Islet precursor cell (in vitro differentiated cells): ENCODE results near the gene EIF4E1B.

Source experiments
- DNase-seq: peaks from one replicate; pipeline ENCODE4 v3.0.0-alpha.2; 2018

Gene EIF4E1B

DNA sequence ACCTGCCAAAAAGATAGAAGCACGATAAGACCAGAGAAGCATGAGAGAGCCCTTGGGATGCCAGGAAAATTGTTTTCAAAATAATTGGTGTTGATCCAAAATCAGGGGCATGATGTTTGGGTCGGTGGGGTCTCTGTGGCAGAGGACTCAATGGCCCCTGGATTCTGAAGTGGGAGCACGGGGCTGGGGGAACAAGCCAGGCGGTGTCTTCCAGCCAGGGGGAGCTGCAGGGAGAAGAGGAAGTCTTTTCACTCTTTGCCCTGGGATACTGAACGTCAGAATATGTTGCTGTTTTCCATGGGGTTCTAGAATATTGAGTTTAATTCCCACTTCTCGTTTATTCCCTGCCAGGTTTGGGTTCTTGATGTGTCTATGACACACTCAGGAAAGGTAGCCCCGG, 37.2 kb downstream of the EIF4E1B start:
- no peak for DNase-seq

DNA sequence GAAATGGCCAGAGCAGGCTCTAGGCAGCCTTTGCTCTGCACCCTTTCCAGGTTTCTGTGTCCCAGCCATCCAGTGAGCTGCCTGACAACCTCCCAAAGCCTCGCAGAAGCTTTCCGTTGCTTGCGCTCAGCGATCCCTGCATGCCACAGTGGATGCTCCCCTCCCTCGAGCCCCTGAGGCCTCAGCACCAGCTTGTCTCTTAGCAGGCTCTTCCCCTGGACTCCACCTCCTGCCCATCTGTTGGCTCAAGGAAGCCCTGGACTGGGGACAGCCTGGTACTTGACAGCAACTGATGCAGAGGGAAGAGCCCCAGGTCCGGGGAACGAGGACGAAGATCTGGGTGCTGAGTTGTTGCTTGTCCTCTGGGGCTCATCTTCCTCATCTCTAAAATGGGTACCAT, 40.0 kb downstream of the EIF4E1B start:
- no peak for DNase-seq

- no peak for DNase-seq
Measured at GRCh38 chr5:176671399-176671798, 40.9 kb downstream of the EIF4E1B start.

DNA sequence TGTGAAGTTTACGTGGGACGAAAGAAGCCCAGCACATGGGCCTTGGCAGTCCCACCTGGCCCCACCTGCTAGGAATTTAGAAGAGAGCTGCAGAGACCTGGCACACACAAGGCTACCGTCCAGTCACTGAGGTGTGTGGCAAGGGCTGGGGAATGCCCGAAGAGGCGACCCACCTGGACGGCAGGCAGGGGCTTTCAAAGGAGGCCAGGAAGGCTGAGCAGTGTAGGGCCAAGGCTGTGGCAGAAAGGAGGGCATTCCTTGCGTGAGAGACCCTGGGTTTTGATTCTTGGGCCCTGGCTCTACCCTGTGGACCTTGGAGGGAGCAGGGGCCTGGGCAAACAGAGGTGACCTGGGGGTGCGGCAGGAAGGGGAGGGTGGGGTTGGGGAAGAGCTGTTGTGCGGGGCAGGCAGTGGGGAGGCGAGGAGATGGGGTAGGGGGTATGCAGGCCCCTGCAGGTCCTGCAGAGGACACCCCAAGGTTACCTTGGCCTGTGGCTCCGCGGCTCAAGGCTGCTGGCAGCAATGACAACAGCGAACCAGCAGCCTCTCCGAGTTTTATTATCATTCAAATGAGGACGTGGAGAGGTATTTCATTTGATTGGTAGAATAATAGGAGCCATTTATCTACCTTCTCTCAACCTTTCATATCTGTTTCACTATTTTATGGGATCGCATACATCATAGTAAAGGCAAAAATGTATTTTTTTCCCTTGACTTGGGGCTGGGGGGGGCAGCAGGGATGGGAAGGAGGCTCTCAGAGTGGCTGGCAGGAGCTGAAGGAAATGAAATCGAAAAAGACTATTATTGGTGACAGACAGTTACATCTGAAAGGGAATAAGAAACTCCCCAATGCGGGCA, 41.6 kb downstream of the EIF4E1B start:
- no peak for DNase-seq

DNA sequence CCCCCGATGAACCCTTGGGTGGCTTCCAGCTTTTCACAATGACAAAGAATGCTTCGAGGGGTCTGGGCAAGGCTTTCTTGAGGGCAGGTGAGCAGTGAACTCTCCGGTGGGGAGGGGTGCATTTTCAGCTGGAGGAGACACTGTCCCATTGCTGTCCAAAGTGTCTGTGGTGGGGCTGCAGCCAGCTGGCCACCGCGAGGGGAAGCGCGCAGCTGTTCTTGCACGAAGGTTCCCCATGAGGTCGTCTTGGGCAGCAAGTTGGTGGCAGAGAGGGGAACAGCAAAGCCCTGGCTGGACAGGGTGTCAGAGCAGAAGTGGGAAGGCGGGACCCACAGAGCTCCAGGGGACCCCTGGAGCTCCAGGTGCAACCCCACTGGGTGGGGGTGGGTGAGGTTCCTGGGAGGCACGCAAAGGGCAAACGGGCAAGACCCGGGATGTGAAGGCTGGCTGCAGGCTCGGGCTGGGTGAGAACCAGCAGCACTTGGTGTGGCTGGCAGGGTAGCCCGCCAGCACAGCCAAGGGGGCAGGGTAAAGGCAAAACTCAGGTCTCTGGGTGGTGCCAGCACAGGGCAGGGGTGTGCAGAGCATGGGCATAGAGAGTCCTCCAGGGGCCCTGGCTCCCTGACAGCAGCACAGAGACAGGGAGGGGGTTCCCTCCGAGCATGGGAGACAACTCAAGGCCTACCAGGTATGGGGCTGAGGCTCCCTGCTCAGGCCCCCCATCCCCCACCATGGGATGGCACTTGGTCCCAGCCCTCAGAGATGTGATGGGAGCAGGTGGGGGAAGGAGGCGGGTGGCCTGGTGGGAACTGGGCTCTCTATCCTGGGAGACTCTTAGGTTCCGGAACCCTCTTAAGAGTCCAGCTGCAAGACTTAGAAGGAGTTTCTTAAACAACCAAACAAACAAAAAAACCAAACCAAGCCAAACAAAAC, 43.4 kb downstream of the EIF4E1B start:
- no peak for DNase-seq

- DNase-seq, result no peak
Measured at GRCh38 chr5:176674799-176675198, 44.3 kb downstream of the EIF4E1B start.

- peak; percentile 83 for DNase-seq
Measured at GRCh38 chr5:176675676-176676360, 45.3 kb downstream of the EIF4E1B start.

DNA sequence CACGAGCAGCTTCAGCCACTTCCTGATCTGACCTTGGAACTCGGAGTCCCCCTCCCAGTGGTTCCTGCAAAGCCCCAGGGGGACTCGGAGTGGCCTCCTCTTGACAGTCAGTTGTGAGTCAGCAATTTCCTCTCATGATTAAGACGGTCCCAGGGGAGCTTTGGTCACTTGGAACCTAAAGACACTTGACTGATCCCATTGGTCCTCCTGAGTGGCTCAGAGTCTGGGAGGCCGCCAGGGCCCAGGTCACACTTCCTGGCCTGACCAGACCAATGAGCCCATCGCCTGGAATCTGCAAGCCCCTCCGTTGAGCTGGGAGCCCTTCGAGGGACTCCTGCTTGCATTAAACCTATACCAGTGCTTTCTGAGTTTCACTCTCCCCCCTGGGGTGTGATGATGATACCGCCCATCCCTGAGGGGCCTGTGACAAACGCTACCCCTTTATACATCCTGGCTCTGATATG, 45.9 kb downstream of the EIF4E1B start:
- DNase-seq, result peak; percentile 67

DNA sequence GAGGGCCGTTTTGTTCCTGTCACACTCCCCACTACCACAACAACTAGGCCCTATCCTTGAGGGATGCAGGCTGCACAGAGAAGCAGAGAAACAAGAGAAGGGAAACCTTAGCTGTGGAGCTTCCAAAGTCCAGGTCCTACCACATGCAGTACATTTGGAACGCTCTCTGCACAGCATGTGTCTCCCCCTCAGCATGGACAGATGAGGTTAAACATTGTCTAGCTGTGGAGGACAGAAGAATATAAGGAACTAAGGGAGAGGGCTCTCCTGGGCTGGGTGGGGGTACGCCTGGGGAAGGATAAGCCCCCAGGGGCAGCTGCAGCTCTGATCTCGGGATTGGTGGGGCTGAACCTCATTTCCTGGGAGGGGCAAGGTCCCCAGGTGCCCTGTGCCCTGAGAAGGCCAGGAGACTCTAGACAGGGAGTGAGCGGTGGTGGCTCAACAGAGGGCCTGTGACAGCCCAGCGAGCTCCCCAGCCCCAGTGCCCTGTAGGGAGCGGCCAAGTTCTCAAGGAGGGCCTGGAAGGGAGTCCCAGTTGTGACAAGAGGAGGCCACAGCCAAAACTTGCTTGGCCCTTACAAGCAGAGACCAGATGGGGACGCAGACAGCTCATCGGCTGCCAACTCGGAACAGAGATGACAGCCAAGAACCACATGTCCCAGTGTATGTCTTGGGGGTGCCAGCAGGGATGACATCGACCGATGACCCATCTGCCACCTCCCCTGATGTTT, 46.9 kb downstream of the EIF4E1B start:
- DNase-seq, result no peak

- no peak for DNase-seq
Measured at GRCh38 chr5:176678584-176678983, 48.1 kb downstream of the EIF4E1B start.

DNA sequence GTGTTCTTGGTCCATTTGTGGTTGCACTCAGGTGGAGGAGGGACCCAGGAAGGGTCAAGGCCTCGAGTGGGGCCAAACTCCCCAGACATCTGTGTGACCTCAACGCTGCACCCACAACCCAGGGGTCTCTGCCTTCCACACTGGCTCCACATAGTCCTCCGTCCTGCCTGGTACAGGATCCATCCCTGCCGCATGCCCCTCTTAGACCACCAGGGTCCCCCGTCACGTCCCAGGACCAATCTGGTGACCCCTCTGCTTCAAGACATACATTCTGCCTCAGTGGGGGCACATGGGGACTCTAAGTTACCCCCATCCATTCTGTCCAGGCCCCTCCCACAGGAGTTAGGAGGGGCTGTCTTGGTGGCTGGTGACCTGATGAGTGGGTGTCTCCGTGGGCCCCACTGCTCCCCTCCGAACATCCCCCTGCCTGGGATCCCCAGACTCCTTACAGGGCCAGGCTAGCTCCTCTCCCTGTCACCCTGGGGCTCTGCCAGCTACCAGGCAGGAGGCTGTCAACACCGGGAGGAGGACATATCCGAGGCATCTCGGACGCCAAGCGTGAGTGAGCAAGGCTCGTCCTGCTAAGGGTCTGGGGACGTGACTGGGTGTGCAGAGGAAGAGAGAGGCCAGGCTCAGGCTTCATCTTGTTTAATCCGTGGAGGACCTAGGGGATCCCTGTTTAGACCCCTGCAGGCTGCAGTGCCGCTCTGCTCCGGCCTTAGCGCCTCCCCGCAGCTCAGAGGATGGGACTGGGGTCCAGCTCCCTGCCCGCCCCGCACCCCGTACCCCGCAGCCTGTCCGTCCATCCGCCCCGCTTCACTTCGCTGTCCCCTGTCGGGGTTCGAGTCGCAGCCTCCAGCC, 49.1 kb downstream of the EIF4E1B start:
- DNase-seq, result no peak

- no peak for DNase-seq
Measured at GRCh38 chr5:176680226-176680563, 49.7 kb downstream of the EIF4E1B start.

DNA sequence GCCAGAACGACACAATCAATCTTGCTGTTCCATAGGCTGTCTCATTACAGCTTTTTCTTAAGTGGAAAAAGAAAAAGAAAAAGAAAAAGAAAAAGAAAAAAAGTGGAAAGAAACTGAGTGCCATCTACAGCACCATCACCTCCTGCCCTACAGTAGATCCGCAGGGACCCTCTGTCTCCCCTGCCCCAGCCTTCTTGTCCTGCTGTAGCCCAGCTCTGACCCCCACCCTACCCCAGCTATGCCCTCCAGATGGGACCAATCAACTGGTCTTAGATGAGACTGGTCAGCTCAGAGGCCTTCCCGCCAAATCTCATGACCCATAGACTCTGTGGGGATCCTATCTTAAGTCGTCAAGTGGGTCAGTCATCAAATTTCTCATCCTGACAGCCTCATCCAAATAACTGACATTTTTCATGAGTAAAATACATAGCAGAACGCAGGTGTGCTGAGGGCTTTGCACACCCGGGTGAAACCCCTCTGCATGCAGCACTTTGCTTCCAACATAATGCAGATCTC, 51.6 kb downstream of the EIF4E1B start:
- no peak for DNase-seq

DNA sequence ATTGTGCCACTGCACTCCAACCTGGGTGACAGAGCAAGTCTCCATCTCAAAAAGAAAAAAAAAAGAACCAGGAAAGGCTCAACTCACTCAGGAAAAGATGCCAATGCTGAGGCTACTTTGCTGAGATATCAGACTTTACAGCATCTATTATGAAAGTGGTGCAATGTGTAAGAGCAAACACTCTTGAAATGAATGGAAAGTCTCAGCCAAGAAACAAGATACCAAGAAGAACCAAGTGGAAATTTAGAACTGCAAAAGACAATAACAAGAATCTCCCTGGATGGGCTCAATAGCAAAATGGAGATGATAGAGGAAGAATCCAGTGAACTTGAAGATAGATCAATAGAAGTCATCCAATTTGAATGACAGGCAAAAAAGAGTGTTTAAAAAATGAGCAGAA, 54.5 kb downstream of the EIF4E1B start:
- no peak for DNase-seq

DNA sequence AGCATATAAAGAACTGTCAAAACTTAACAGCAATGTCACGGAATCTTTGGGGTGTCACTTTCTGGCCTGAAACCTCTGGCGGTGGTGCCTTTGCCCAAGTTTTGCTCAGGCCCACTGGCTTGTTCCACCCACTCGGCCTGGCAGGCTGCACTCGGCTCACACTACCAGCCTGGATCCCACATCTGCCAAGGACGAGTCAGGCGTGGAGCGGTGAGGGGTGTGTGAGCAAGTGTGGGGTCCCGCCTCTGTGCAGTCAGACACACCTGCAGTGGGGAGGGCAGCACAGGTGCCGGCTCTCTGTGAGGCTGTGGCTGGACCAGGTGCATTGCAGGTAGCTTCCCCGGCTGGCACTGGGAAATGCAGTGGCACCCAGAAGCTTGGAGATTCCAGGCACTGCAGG, 56.8 kb downstream of the EIF4E1B start:
- DNase-seq, result no peak

DNA sequence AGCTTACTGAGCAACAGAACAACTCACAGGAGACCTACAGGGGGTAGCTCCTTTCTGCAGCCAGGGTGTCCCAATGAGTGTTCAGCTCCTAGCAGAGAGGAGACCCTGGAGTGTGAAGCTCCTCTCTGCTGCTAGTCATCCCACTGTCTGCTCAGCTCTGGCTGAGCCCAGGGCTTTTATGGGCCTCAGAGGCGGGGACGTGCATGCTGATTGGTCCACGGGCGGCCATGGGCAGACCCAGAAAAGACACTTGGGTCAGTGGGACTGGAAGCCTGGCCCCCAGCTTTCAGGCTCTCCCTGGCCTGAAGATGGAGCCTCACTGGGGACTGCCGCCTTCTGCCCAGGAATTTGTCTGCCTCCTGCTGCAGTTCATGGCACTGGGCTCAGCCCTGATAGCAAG, 57.4 kb downstream of the EIF4E1B start:
- DNase-seq, result peak; percentile 83

DNA sequence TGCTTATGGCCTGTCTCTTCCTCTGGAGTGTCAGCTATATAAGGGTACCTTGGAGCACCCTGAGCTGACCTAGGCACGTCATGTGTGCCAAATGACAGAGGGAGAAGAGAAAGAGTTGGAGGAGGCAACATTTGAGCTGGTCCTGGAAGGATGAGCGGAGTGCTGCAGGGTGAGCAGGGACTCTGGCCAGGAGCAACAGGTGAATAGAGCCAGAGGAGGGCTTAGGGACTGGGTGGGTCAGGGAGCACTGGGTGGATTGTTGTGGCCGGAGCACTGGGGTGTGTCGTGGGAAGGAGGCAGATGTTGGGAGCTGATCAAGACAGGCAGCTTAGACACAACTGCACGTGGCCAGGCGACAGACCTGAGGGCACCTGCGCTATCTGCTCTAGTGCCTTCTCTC, 60.4 kb downstream of the EIF4E1B start:
- DNase-seq, result no peak

DNA sequence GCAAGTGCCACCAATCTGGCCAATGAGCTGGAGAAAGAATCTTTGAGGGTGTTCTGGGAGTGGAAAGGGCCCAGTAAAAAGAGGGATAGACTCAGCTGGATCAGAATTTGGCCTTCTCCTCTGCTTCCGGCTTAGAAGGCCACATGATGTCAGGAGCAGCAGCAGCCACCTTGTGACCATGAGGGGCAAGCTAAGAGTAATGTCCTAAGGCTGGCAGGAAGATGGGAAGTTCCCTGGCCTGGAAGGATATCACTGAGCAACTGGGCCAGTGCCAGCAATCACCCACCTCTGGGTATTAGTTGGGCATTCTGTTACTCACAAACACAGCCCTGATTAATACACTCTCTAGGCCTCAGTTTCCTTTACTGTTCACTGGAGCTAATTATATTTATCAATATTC, 61.0 kb downstream of the EIF4E1B start:
- no peak for DNase-seq

GRCh38 chr5:176692326-176692725, 61.9 kb downstream of the EIF4E1B start:
- DNase-seq, result no peak

- DNase-seq, result no peak
Measured at GRCh38 chr5:176692839-176693476, 62.5 kb downstream of the EIF4E1B start.

DNA sequence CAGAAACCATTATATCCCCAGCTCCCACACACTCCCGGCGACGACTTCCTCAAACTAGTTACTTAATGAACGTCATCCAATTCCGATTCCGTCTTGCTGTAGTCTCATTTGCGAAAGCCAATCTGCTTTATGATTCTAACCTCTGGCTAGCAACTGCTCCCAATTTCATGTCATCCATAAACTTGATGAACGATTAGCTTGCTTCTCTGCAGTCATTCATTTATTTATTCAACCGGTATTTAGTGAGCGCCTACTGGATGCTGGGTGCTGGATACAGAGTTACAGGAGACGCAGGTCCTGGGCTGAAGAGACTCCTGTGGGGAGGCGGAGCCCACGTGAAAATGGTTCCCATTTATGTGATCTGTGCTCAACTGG, 63.0 kb downstream of the EIF4E1B start:
- DNase-seq, result no peak
